HepG2 (cell line): Measurements from ENCODE around the gene DLX4. TPM values are rescaled to one million over a fixed set of nuclear protein-coding genes. Genes with fewer than 3 reads are reported as not detected.

Experiments used
- BCLAF1 ChIP-seq: fragments of 450-650 bp; IDR thresholded peaks from 2 replicates; pipeline ENCODE4 v1.6.1; 2017; ENCODE audit warnings: mild to moderate bottlenecking
- NFE2L1 ChIP-seq: sonication (generic); formaldehyde crosslinking; IDR thresholded peaks from 2 replicates; pipeline ENCODE4 v1.4.0; 2020; ENCODE audit warnings: missing genetic modification reagents, mild to moderate bottlenecking, borderline replicate concordance
- PHB2 ChIP-seq: fragments of 450-650 bp; IDR thresholded peaks from 2 replicates; pipeline ENCODE4 v1.6.1; 2018; ENCODE audit not compliant: partially characterized antibody
- ZEB1 ChIP-seq: IDR thresholded peaks from 2 replicates; pipeline ENCODE4 v1.6.1; 2012; ENCODE audit warnings: mild to moderate bottlenecking, low read depth, inconsistent platforms; ENCODE audit not compliant: insufficient replicate concordance
- ZFP36L1 ChIP-seq: sonication (generic); formaldehyde crosslinking; IDR thresholded peaks from 2 replicates; pipeline ENCODE4 v1.8.0; 2022; ENCODE audit warnings: mild to moderate bottlenecking, missing genetic modification reagents, moderate library complexity
- ZFP90 ChIP-seq: sonication (generic); formaldehyde crosslinking; IDR thresholded peaks from 2 replicates; pipeline ENCODE4 v1.8.0; 2022; ENCODE audit warnings: missing genetic modification reagents, mild to moderate bottlenecking, inconsistent platforms, borderline replicate concordance
- ZNF292 ChIP-seq: sonication (generic); formaldehyde crosslinking; IDR thresholded peaks from 2 replicates; pipeline ENCODE4 v1.8.1; 2022; ENCODE audit warnings: mild to moderate bottlenecking, low read depth, missing genetic modification reagents, borderline replicate concordance
- ZNF530 ChIP-seq: sonication (generic); formaldehyde crosslinking; IDR thresholded peaks from 2 replicates; pipeline ENCODE4 v1.5.0; 2020; ENCODE audit warnings: low read depth, mild to moderate bottlenecking, missing genetic modification reagents
- ZNF644 ChIP-seq: IDR thresholded peaks from 2 replicates; pipeline ENCODE4 v1.6.1; 2016; ENCODE audit warnings: low read depth
- polyA plus RNA-seq, 8 experiments: library from polyadenylated mRNA; depleted of rRNA in 3 of 8; stranded (reverse) in 7 of 8; unstranded in 1 of 8; fragments of >200 nt; fragmentation: Illumina TruSeq in 4 of 8; extraction: Trizol in 4 of 8; gene quantifications; 2 replicates each; pipeline versions ENCODE4 v1.2.1 to v1.2.3, GENCODE V29; 2011 to 2016; ENCODE audit warnings: low read depth in 4 of 8, missing spikeins in 1 of 8, mixed read lengths in 1 of 8; ENCODE audit not compliant: insufficient read depth in 1 of 8
- total RNA-seq, 5 experiments: library from RNA; depleted of rRNA; stranded (reverse); fragments of >200 nt; fragmentation: Illumina TruSeq; extraction: Trizol; gene quantifications; 2 replicates each; pipeline ENCODE4 v1.2.3, GENCODE V29; 2016; ENCODE audit warnings: low read depth in 1 of 5

DLX4 gene
- total and polyA plus RNA-seq, 2 of the 13 experiments (the other 11 are each of a cell fraction or from before 2014, with no cell fraction given), result 0.55 to 2.3 TPM

- TF ChIP-seq BCLAF1 (no peak), ZNF530 (CRISPR knock-in tag) (no peak), ZFP90 (CRISPR knock-in tag) (peak; percentile 51; the same call in 1 of the 2 replicates), ZEB1 (no peak), ZNF644 (CRISPR knock-in tag) (no peak), NFE2L1 (no peak), ZFP36L1 (CRISPR knock-in tag) (no peak), PHB2 (no peak), ZNF292 (CRISPR knock-in tag) (0 out of 2 replicates have a peak, but pooled peaks have one; percentile 31)
Measured at GRCh38 chr17:49997773-49998703, 29.0 kb downstream of the DLX4 start (continued).
